Subcutaneous adipose tissue (tissue), 4 donors: ENCODE results near the gene PON3. TPM values are rescaled to one million over a fixed set of nuclear protein-coding genes. Genes with fewer than 3 reads are reported as not detected.

ENCODE experiments used
- total RNA-seq, 4 donors: library from RNA; depleted of rRNA; stranded (reverse); fragments of >200 nt; gene quantifications; one replicate each; pipeline ENCODE4 v1.1.0, GENCODE V29; 2016
- TF ChIP-seq, protein P1 (sequence below): fragments of 450-650 bp; IDR thresholded peaks from one replicate; pipeline ENCODE4 v1.5.1; 2016; ENCODE audit warnings: low read depth, mild to moderate bottlenecking, control low read depth, antibody characterized with exemption, moderate library complexity

The PON3 gene
- total RNA-seq, 4 donors from 2014 or later, result 2.5 to 6.0 (median 4.7) TPM

DNA sequence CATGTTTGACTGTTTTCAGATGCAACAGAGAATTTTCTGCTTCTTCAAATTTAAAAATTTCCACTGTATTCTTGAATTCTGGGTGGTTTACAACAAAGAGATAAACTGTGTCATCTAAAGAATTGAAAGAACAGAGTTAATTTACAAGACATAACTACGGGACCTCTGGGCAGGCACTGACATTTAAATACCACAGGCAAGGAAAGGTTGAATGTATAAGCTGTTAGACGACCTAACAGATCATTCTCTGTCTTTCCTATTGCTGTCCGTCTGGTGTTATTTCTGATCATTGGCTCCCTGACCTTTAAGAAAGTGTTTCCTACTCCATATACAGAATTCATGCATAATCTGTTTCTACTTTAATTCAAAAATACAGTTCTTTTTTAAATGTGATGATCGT lies 15.5 kb upstream of the PON3 start:
- TF ChIP-seq, protein P1, sequence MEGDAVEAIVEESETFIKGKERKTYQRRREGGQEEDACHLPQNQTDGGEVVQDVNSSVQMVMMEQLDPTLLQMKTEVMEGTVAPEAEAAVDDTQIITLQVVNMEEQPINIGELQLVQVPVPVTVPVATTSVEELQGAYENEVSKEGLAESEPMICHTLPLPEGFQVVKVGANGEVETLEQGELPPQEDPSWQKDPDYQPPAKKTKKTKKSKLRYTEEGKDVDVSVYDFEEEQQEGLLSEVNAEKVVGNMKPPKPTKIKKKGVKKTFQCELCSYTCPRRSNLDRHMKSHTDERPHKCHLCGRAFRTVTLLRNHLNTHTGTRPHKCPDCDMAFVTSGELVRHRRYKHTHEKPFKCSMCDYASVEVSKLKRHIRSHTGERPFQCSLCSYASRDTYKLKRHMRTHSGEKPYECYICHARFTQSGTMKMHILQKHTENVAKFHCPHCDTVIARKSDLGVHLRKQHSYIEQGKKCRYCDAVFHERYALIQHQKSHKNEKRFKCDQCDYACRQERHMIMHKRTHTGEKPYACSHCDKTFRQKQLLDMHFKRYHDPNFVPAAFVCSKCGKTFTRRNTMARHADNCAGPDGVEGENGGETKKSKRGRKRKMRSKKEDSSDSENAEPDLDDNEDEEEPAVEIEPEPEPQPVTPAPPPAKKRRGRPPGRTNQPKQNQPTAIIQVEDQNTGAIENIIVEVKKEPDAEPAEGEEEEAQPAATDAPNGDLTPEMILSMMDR, result no peak

DNA sequence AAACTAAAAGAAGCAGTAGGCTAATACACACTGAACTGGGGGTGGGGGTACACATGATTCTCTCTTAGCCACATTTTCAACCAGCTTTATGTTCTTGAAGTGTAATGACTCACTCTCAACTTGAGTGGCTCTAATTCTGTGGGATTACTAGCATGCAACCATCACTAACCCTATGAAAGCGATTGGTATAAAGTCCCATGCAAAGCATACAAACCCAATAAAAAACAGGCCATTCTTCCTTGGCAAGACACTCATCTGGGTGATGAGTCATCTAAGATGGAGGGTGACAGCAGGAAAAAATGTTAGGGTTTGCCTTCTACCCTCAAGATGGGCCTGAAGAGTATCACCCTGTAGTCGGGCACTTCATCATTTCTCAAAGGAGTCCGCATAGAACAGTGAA lies 14.9 kb upstream of the PON3 start:
- TF ChIP-seq, protein P1, result no peak

DNA sequence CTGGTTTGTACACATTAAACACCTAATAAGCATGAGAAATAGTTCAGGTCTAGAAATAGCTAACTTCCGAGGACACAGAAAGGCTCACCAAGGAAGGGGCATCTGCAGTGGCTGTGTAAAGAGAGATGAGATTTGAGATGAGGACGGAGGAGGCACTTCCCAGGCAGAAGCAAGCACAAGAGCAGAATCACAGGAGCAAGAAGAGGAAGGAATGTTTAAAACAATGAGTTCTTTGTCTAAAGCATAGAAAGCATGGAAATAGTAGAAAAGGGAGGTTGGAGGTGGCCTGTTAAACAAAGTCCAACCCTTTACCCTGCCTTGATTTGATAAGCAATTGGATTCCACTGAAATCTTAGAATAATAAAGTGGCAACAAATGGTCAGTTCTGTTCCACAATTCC lies 11.6 kb upstream of the PON3 start:
- TF ChIP-seq, protein P1, result no peak

DNA sequence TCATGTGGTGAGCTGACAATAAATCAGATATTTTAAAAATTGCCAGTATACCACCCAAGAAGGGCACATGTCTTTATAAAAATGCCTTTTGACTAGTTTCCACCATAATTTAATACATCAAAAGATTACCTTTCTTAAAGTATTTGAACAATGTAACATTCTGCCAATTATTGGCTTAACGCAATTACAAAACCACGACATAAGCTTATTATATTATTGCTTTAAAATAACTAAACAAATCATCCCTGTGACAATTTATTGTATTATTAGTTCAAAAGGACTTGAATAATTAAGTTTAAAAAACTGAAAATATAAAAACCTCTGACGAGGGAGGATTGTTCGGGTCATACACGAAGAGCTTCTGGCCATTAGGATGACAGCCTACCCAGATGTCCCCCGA lies 9.6 kb upstream of the PON3 start:
- TF ChIP-seq, protein P1, result no peak

DNA sequence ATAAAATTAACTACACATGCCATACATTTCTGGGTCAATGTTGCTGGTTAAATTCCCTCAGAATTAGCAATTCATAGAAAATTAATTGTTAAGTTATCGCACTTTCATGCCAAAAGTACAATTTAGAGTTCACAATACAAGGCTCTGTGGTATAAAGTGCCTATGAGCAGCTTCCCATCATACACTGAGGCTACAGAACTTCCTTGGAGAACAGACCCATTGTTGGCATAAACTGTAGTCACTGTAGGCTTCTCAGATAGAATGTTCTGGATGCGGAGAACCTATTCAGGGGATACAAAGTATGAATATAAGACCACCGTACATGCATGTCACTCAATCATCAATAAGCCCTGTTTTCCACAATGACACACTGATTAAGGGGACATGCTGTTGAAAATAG lies 9.0 kb upstream of the PON3 start:
- TF ChIP-seq, protein P1, result no peak

DNA sequence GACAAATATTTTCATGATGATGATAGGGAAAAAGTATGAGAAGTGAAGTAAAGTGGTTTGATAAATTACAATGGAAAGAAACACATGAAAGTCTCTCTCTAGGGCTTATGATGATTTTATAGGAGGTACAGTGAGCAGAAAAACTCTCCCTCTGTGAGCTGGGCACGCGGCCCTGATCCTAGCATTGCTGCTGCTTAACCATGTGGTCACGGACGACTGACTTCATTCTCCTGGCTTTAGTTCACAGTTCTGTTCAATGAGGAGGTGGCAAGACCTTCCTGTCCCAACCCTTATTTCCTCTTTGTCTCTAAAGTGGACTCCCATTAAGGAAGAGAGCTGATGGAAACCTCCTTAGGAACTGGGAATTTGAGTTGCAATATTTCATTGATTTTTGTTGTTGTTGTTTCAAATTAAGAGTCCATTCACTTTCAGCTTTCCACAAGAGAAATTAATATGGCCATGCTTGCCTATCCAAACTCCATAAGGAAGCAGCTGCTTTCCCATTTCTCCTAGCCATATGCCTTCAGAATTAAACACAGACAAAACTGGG lies 8.2 kb upstream of the PON3 start:
- TF ChIP-seq, protein P1, result no peak

DNA sequence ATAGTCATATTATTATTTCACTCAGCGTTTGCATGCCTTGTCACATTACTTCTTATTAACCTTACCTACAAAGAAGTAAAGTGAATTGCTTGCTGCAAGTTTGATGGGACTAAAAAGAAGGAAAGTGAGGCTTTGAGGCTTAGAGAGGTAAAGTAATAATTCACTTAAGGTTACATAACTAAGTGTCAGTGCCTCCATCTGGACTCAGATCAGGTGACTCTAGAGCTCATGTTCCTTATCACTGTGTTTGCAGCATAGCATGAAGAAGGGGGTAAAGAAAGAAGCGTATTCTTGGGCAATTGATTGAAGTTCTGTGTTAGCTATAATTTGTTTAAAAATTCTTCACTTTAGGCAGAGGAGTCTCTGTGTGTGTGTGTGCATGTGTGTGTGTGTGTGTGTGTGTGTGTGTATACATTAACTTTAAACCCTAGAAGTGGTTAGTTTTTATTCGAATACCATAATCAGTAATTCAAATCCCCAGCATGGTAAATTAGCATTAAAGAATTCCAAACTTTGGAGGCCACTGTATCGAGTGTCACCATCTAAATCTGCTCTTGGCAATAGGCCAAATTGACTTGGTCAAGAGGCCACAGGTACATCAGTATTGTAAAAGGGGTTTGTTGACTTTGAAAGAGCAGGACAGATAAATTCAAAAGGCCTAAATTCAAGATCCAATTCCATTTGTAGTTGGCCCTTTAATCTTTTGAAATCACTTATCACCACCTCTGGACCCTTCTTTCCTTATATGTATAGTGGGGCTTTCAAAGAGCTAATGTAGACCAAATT lies 2.2 kb upstream of the PON3 start:
- TF ChIP-seq, protein P1, result no peak
